GM21786 (cell line): ENCODE results near the gene ARMC12.

Experiments used
- ATAC-seq: cut with Tn5 transposase; IDR thresholded peaks from one replicate; pipeline ENCODE4 v1.9.1; 2021; ENCODE audit not compliant: unreplicated experiment

The ARMC12 gene

GRCh38 chr6:35774116-35774794 lies 37.4 kb downstream of the ARMC12 start:
- no peak for ATAC-seq

- no peak for ATAC-seq
These were observed 38.2 kb downstream of the ARMC12 start for GRCh38 chr6:35775031-35775430.

- no peak for ATAC-seq
These were observed 39.8 kb downstream of the ARMC12 start, which contains the start of gene CLPSL2 for GRCh38 chr6:35776364-35777215. CLPSL2 (plus strand) TSS chr6:35776598; CDS start chr6:35776619, 21 bp downstream.

- no peak for ATAC-seq
These were observed 40.7 kb downstream of the ARMC12 start for GRCh38 chr6:35777356-35778102.

- no peak for ATAC-seq
These were observed 41.6 kb downstream of the ARMC12 start for GRCh38 chr6:35778437-35778836.

GRCh38 chr6:35780719-35781118 lies 43.9 kb downstream of the ARMC12 start, which contains the start of gene CLPSL1:
CLPSL1 (plus strand) TSS chr6:35781019; CDS start chr6:35781111, 92 bp downstream.
- ATAC-seq: no peak

GRCh38 chr6:35781290-35781689 lies 44.5 kb downstream of the ARMC12 start:
- ATAC-seq: no peak

GRCh38 chr6:35782424-35782823 lies 45.6 kb downstream of the ARMC12 start:
- ATAC-seq: no peak

- no peak for ATAC-seq
These were observed 47.4 kb downstream of the ARMC12 start for GRCh38 chr6:35784200-35784599.

- no peak for ATAC-seq
These were observed 49.4 kb downstream of the ARMC12 start for GRCh38 chr6:35786272-35786671.

GRCh38 chr6:35786810-35787209 lies 50.0 kb downstream of the ARMC12 start:
- no peak for ATAC-seq

GRCh38 chr6:35787266-35788218 lies 50.7 kb downstream of the ARMC12 start:
- ATAC-seq: no peak

- no peak for ATAC-seq
These were observed 51.7 kb downstream of the ARMC12 start for GRCh38 chr6:35788423-35788982.

GRCh38 chr6:35790683-35791082 lies 53.9 kb downstream of the ARMC12 start:
- no peak for ATAC-seq

GRCh38 chr6:35794536-35795452 lies 58.0 kb downstream of the ARMC12 start:
- ATAC-seq: no peak

- ATAC-seq: no peak
These were observed 58.7 kb downstream of the ARMC12 start for GRCh38 chr6:35795453-35796071.

- ATAC-seq: no peak
These were observed 59.4 kb downstream of the ARMC12 start for GRCh38 chr6:35796236-35796635.

- no peak for ATAC-seq
These were observed 61.1 kb downstream of the ARMC12 start for GRCh38 chr6:35797837-35798526.
